ENCODE results near the gene ADAMTS8.

ADAMTS8 gene

DNA sequence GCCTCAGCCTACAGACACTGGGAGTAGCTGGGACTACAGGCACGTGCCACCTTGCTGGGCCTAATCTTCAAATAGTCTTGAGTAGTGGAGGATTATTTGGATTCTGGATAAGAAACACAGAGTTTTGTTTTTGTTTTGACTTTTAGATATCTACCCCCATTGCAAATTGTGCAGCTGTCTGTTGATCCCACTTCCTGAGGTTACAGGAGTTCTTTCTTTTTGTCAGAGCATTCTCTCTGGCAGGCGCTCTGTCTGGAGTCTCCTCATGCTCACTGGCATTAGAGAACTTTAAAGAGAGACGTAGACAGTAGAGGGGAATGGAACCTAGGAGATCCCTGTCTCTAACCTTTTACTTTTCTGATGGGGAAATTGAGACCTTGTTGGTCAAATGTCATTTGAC is 7.8 kb upstream of the ADAMTS8 start:
- DNase-seq, result no peak

DNA sequence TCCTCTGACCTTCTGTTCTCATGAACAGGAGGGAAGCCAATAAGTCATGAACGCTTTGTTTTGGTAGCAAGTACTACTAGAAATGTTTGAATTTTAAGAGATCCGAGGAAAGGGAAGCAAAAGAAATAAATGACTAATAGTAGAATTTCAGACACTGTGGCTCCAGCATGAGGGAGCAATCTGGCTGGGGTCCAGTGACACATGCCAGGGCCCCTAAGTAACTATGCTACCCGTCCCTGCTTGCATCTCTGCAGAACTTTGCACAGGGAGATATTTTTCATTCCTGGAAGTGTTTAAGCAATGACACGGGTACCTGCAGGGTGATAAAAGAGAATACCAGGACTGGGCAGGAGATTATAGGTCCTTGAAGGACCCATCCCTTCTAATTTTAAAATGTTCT is 7.3 kb upstream of the ADAMTS8 start:
- DNase-seq, result no peak

- peak; percentile 42 for DNase-seq
Observed at GRCh38 chr11:130434521-130435223, 6.3 kb upstream of the ADAMTS8 start.

- no peak for DNase-seq
Observed at GRCh38 chr11:130433357-130433756, 4.9 kb upstream of the ADAMTS8 start.

DNA sequence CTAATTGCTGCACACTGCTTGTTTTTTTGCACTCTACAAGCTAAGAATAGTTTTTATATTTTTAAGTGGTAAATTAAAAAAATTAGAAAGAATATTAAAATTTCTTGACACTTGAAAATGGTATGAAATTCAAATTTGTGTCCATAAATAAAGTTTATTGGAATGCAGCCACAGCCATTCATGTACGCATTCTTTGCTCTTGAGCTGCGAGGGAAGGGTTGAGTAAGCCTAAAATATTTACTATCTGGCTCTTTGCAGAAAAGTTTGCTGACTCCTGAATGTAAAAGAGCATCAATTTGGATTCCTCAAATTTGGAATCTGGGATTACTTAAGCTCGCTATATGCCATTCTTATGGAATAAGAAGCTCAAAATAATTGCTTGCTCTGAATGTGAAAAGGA is 3.4 kb upstream of the ADAMTS8 start:
- DNase-seq, result no peak

DNA sequence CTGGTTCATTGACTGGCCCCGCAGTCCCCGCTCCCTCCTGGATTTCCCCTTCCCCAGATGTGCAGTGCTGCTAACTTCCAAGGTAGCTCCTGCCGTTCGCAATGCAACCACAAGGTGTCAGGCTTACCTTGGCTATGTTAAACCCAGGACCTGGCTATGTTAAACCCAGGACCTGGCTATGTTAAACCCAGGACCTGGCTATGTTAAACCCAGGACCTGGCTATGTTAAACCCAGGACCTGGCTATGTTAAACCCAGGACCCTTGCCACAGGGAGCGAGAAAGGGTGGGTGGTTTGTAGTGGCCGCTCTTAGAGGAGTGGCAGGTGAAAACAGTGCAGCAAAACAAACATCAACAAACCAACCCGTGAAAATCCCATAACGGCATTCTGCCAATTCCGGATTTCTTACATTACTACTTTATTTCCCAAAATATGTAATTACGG is 2.9 kb upstream of the ADAMTS8 start:
- DNase-seq, result peak; percentile 32

GRCh38 chr11:130429983-130430382 is 1.6 kb upstream of the ADAMTS8 start:
- DNase-seq, result no peak

DNA sequence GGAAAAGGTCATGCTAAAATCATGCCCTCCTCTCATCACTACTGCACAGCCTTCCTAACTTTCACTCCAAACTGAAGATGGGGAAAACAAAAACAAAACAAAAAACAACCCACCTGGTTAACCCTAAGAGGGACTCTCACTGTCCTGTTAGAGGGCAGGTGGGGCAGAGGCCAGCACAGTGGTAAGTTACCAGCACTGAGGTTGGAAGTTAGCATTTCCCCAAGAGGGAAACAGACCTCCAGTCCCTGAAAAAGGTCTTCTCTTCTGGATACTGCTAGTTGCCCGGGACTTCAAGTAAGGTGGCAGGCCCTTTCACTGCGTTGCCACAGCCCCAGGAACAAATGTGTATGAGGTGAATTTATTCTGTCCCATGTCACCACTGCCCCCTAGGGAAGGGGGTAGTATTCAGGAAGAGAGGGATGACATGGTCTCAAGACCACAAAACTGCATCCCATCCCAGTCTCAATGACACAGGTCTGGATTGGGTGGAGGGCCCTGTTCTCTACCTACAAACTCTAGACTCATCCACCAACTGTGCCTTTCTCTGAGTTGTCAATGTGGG is 792 bp upstream of the ADAMTS8 start:
- no peak for DNase-seq

DNA sequence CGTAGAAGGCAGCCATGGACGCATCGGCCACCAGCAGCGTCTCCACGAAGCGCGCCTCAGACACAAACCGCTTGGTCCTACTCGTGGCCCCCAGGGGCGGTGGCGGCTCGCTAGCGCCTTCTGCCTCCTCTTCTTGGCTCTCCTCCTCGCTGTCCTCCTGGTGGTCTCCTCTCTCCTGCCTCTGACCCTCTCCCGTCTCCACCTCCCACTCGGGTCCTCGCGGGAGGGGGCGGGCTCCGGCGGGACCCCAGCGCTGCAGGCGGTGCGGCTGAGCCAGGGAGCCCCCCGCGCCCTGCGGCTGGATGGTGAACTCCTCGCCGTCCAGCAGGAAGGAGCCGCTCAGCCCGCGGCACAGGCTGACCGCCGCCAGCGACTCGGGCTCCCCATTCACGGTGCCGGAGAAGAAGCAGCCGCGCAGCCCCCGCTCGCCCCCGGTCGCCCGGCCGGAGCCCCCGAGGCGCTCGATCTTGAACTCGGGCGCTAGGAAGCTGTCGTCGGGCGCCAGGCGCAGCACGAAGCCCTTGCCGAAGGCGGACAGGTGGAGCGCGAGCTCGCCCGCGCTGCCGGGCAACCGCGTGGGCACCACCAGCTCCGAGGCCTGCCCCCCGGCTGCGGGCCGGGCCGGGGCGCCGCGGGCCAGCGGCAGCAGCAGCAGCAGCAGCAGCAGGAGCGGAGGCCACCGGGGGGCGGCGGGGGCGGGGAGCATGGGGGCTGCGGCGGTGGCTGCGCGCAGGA is 661 bp downstream of the ADAMTS8 start:
- DNase-seq, result no peak

DNA sequence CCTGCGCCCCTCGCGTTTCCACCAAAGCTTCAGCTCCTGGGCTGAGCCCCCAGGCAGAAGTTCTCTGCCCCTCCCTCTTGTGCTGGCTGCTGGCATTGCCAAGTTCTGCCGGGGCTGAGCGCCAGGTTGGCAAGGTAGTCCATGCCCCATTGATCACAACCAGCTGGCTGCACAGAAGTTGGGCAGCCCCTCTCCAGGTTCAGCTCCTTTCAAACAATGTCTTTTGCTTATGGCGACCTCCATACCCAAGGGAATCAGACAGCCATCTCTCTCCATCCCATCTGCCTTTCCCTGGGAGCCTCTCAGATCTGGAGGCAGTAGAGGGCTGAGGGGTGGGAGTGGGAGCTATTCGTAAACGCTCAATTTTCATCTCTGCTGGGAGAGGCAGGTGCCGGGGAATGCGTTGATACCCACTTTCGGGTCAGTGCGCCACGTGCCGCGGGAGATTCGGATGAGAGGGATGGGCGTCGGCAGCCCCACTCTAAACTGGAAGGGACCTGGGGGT is 1.5 kb downstream of the ADAMTS8 start:
- no peak for DNase-seq

GRCh38 chr11:130426223-130426836 is 2.1 kb downstream of the ADAMTS8 start:
- DNase-seq, result no peak

GRCh38 chr11:130425156-130425555 is 3.3 kb downstream of the ADAMTS8 start:
- DNase-seq, result no peak

DNA sequence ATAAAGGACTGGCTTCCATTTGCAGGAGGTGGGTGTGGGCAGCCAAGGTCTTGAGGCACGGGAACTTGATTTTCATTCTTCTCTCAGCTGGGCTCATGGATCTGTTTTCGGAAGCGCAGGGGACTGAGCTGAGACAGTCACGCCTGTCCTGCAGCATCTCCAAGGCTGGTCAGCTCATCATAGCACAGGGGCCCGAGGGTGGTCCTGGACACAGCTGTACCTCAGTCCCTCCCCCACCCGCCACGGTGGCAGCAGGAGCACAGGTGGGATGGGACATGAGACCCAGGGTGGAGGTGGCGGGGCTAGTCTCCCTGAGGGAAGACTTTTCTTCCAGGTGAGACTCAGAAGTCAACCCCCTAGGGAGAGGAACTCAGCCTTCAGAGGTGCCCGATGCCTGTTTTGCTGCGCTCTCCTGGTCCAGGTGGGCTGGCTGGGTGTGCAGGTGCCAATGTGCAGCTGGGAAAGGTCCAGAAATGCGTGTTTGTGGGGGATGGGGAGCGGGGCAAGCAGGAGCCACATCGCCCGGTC is 3.7 kb downstream of the ADAMTS8 start:
- no peak for DNase-seq

DNA sequence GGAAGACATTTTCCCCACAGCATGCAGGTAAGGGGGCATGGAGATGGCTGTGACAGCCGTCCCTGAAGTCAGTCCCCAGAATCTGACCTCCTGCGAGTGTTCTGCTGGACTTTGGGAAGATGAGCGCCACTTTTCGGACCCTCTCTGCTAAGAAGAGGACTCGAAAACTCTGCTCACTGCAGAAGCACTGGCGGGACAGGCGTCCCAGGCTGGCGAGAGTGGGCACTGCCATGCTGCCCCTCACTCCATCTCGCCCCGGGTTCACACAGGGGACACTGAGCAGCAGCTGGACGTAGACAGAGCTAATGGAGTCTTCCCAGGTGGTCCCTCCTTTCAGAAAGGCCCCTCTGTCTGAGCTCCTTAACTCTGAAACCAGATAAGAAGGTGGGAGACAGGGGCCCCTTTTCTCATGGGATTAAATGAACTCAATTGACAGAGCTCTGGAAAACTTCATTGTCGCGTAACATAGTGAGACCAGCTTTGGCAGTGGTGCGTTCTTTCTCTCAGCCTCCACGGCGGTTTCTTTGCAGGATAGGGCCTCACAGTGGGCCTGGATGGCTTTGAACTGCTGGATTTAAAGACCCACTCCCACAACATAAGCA is 4.8 kb downstream of the ADAMTS8 start:
- DNase-seq, result no peak

- no peak for DNase-seq
Observed at GRCh38 chr11:130422251-130422995, 6.0 kb downstream of the ADAMTS8 start.

- DNase-seq, result no peak
Observed at GRCh38 chr11:130421697-130422096, 6.7 kb downstream of the ADAMTS8 start.

- DNase-seq, result no peak
Observed at GRCh38 chr11:130421199-130421585, 7.2 kb downstream of the ADAMTS8 start.

DNA sequence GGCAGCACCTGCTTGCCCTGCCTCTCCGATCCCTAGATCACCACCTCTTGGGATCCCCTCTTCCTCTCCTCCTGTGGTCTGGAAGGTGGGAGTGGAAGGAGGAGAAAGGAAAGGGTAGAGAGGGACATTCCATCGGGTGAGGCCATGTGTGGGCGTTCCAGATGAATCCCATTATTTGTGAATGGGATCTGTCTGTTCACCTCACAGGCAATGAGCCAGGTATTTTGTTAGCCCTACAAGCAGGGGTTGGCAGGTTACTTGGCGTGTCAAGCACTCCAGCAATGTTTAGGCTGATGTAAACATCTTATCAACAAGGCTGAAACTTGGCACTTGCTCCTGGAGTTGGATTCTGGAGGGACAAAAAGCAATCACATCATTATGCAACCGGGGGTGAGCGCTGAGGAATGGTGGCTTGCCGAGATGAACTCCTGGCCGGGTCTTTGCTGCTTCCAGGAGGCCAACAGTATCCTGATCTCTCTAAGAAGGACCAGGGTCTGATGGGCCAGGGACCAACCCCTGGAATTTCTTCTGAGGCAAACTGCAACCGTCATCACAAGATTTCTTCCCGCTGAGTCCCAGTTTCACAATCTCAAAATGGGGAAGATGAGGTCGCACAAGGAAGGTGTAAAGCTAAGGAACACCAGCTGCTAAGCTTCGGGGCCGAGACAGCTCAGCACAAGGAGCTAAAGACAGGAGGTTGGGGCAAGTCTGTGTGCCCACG is 7.8 kb downstream of the ADAMTS8 start:
- no peak for DNase-seq

GRCh38 chr11:130418756-130419155 is 9.7 kb downstream of the ADAMTS8 start:
- DNase-seq, result no peak

DNA sequence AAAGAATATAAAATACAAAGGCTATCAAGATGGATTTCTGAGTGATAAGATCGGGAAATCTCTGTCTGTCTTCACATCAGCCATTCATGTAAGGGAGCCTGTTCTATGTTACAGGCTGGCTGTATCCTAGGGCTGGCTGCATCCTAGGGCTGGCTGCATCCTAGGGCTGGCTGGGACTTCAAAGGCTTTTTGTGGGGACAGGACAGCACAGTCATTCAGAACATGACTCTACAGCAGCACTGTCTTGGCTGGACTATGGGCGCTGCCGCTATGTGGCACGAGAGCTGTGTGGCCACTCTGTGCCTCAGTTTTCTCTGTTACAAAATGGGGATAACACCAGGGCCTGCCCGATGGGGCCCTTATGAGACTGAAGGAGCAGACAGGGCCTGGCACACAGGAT is 10.2 kb downstream of the ADAMTS8 start:
- no peak for DNase-seq

- no peak for DNase-seq
Observed at GRCh38 chr11:130416906-130417305, 11.5 kb downstream of the ADAMTS8 start.

DNA sequence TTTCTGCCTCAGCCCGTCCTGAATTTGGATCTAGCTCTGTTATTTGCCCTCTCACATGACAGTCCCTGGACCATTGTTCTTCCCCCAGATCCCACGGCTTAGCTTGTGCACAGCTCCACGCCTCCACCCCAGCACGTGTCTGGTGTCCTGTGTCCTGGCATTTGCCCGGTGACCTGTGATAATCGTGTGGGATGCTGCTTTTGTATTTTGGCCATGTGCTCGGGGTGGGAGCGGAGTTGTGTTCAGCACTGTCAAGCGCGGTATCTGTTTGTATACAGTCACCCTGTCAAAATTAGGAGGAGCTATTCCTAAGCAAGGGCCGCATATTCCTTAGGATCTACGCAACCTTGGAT is 11.9 kb downstream of the ADAMTS8 start:
- no peak for DNase-seq

Data from activated CD4-positive, alpha-beta T cell treated with anti-CD3 and anti-CD28 coated beads for 1 hour (primary cell).